IMR-90 (cell line): ENCODE results near the gene ECI2.

Experiments used
- BHLHE40 ChIP-seq: fragments of 150-350 bp; IDR thresholded peaks from 2 replicates; pipeline ENCODE4 v1.6.1; 2016; ENCODE audit warnings: mild to moderate bottlenecking, low read depth, low read length
- CTCF ChIP-seq: conservative IDR thresholded peaks from 2 replicates; pipeline ENCODE4 v1.5.1; 2012; ENCODE audit warnings: mild to moderate bottlenecking, low read depth, low read length, improper control_type of control experiment
- POLR2A ChIP-seq: IDR thresholded peaks from 2 replicates; pipeline ENCODE4 v1.6.1; 2012; ENCODE audit warnings: mild to moderate bottlenecking, low read depth, low read length
- USF2 ChIP-seq: fragments of 150-350 bp; IDR thresholded peaks from 2 replicates; pipeline ENCODE4 v1.6.1; 2017; ENCODE audit warnings: mild to moderate bottlenecking, antibody characterized with exemption, low read length, low read depth

- no peak for TF ChIP-seq CTCF
- TF ChIP-seq POLR2A: no peak
- TF ChIP-seq USF2: no peak
- no peak for TF ChIP-seq BHLHE40
These were observed 22.1 kb upstream of the ECI2 start for GRCh38 chr6:4157506-4157905.
